ENCODE measurements around the gene GRK4.
A peak's percentile ranks its signal among the peaks of the same experiment; 100 is the strongest.

GRK4 gene

GRCh38 chr4:3011456-3012220 lies 48.3 kb downstream of the GRK4 start:
- no peak for DNase-seq (ENCODE audit: low spot score)
- peak overlapping the region in 1 of 2 donors; percentile 32 for H3K27ac ChIP-seq
- TF ChIP-seq CTCF (IDR thresholded peaks at IDR 0.05), result no peak
- H3K4me3 ChIP-seq, result no peak overlapping the region

- TF ChIP-seq CTCF (IDR thresholded peaks at IDR 0.05), result no peak
- Histone ChIP-seq H3K27ac (no peak overlapping the region), H3K4me3 (no peak overlapping the region)
- DNase-seq (ENCODE audit: low spot score), result no peak
Observed at GRCh38 chr4:3013323-3013722, 50.0 kb downstream of the GRK4 start.

GRCh38 chr4:3013839-3014350 lies 50.5 kb downstream of the GRK4 start:
- no peak for DNase-seq (ENCODE audit: low spot score)
- no peak for TF ChIP-seq CTCF (IDR thresholded peaks at IDR 0.05)
- Histone ChIP-seq H3K27ac (no peak overlapping the region), H3K4me3 (no peak overlapping the region)

- no peak for DNase-seq (ENCODE audit: low spot score)
- TF ChIP-seq CTCF (IDR thresholded peaks at IDR 0.05), result no peak
- H3K27ac ChIP-seq, result no peak overlapping the region
- H3K4me3 ChIP-seq, result no peak overlapping the region
Observed at GRCh38 chr4:3016961-3017360, 53.6 kb downstream of the GRK4 start.

- DNase-seq (ENCODE audit: low spot score), result no peak
- no peak overlapping the region for H3K4me3 ChIP-seq
- TF ChIP-seq CTCF (IDR thresholded peaks at IDR 0.05), result no peak
- no peak overlapping the region for H3K27ac ChIP-seq
Observed at GRCh38 chr4:3017504-3017903, 54.1 kb downstream of the GRK4 start.

- no peak for TF ChIP-seq CTCF (IDR thresholded peaks at IDR 0.05)
- DNase-seq (ENCODE audit: low spot score), result no peak
- Histone ChIP-seq H3K4me3 (no peak overlapping the region), H3K27ac (no peak overlapping the region)
Observed at GRCh38 chr4:3019145-3019846, 55.9 kb downstream of the GRK4 start.
